ENCODE data around the gene GBGT1. TPM values are rescaled to one million over a fixed set of nuclear protein-coding genes. Genes with fewer than 3 reads are reported as not detected.
"Not testable (repeated sequence)": the region's sequence is repeated elsewhere in the genome, so short reads cannot be mapped to it uniquely, and the experiment has no call there.

Gene GBGT1
- total RNA-seq (10 to 100 TPM in 3 of 5 donors, 1 to 10 TPM in 2; 1.2 to 37.9 (median 21.3) TPM), polyA plus RNA-seq (10 to 100 TPM; 12.5 to 24.2 (median 23.8) TPM)
- long read RNA-seq, donor 1, result 0 reads
- long read RNA-seq, donor 2, result 0 reads
- long read RNA-seq, donor 3, result 0 reads
- long read RNA-seq, donor 4, result 0 reads
- long read RNA-seq, donor 5, result 0 reads
- long read RNA-seq, donor 6, partial matches to known transcripts, result 0 of 6 reads
- long read RNA-seq, donor 6, other reads (novel, unspliced or antisense), result 0 of 6 reads
- long read RNA-seq, donor 7, partial matches to known transcripts, result 0 of 1 reads
- long read RNA-seq, donor 7, other reads (novel, unspliced or antisense), result 0 of 1 reads
- long read RNA-seq, donor 8, partial matches to known transcripts, result 0 of 5 reads
- long read RNA-seq, donor 8, other reads (novel, unspliced or antisense), result 0 of 5 reads
- long read RNA-seq, donor 9, partial matches to known transcripts, result 0 of 1 reads
- long read RNA-seq, donor 9, other reads (novel, unspliced or antisense), result 0 of 1 reads
- long read RNA-seq, donor 10, result 0 reads

- H3K4me3 ChIP-seq, result peak within 1 kb of the TSS; percentile 68 to 73 (median 72)
- TF ChIP-seq POLR2AphosphoS5 (IDR thresholded peaks at IDR 0.05) (peak in 1 of 3 donors; percentile 24), EP300 (IDR thresholded peaks at IDR 0.05) (no peak), POLR2A (IDR thresholded peaks at IDR 0.05) (peak in 1 of 4 donors; percentile 27), CTCF (IDR thresholded peaks at IDR 0.05) (no peak)
- intact Hi-C loops (cut with DNase I; ENCODE audit: low total_unique reads), result no loop called here
- peaks cover 0 to 10% (median 3%) of the 10 kb centered on the region in 4 donors for H3K36me3 ChIP-seq
- H3K9me3 ChIP-seq, result no peaks in the 10 kb centered on the region
- H3K27ac ChIP-seq, result peak within 1 kb of the TSS; percentile 77 to 86 (median 83)
- peaks cover 22 to 49% (median 41%) of the 10 kb centered on the region in 4 donors for H3K4me1 ChIP-seq
- 1 to 4% (median 2%) methylated on average over 29 to 56 of the region's 56 CpGs for WGBS, 5 donors
- H3K27me3 ChIP-seq, result peaks cover 0 to 10% (median 0%) of the 10 kb centered on the region in 3 donors
- peak; percentile 75 to 78 for DNase-seq
Measured at GRCh38 chr9:133163504-133164172, at the start of gene GBGT1. Gene GBGT1, minus strand, starts transcription at chr9:133163914. Its CDS starts 1,502 bp downstream, at chr9:133162412.

- H3K36me3 ChIP-seq, result no peaks in the 10 kb centered on the region
- no peak overlapping the region for H3K4me3 ChIP-seq
- DNase-seq, result peak in 1 of 2 donors; percentile 9
- WGBS, 5 donors, result 83 to 93% (median 89%) methylated on average over 7 of the region's 7 CpGs
- intact Hi-C loops (cut with DNase I; ENCODE audit: low total_unique reads), result no loop called here
- TF ChIP-seq EP300 (IDR thresholded peaks at IDR 0.05), result no peak
- TF ChIP-seq CTCF (IDR thresholded peaks at IDR 0.05), result no peak
- no peak for TF ChIP-seq POLR2A (IDR thresholded peaks at IDR 0.05)
- TF ChIP-seq POLR2AphosphoS5 (IDR thresholded peaks at IDR 0.05), result no peak
- H3K27ac ChIP-seq, result no peak overlapping the region
- no peaks in the 10 kb centered on the region for H3K4me1 ChIP-seq
- peaks cover 0 to 56% (median 4%) of the 10 kb centered on the region in 3 donors for H3K27me3 ChIP-seq
- H3K9me3 ChIP-seq, result peaks cover 0 to 9% (median 0%) of the 10 kb centered on the region in 4 donors
Measured at GRCh38 chr9:133210609-133211008, 46.9 kb upstream of the GBGT1 start.

- intact Hi-C loops (cut with DNase I; ENCODE audit: low total_unique reads), result no loop called here
- no peak overlapping the region for H3K27ac ChIP-seq
- no peaks in the 10 kb centered on the region for H3K36me3 ChIP-seq
Measured at GRCh38 chr9:133210202-133210532, 46.5 kb upstream of the GBGT1 start.

GRCh38 chr9:133209327-133210201, 45.9 kb upstream of the GBGT1 start:
- 67 to 77% (median 74%) methylated on average over 27 to 29 of the region's 29 CpGs for WGBS, 5 donors
- H3K27ac ChIP-seq; intact Hi-C loops (cut with DNase I; ENCODE audit: low total_unique reads): not testable (repeated sequence)

More at GRCh38 chr9:133210202-133210532, 46.5 kb upstream of the GBGT1 start:
- Histone ChIP-seq H3K9me3 (peaks cover 0 to 9% (median 0%) of the 10 kb centered on the region in 4 donors), H3K4me1 (no peaks in the 10 kb centered on the region), H3K27me3 (peaks cover 0 to 56% (median 4%) of the 10 kb centered on the region in 3 donors), H3K4me3 (no peak overlapping the region)
- no peak for TF ChIP-seq POLR2AphosphoS5 (IDR thresholded peaks at IDR 0.05)
- TF ChIP-seq EP300 (IDR thresholded peaks at IDR 0.05), result no peak
- no peak for TF ChIP-seq POLR2A (IDR thresholded peaks at IDR 0.05)
- TF ChIP-seq CTCF (IDR thresholded peaks at IDR 0.05), result no peak
- 40 to 63% (median 43%) methylated on average over 6 to 7 of the region's 7 CpGs for WGBS, 5 donors
- DNase-seq, result peak in 1 of 2 donors; percentile 23

GRCh38 chr9:133208880-133209300, 45.2 kb upstream of the GBGT1 start, which contains the start of gene OBP2B:
Gene OBP2B, minus strand, starts transcription at chr9:133209250. Its CDS starts 51 bp downstream, at chr9:133209199.
- WGBS, 5 donors, result 90 to 92% (median 91%) methylated on average over 6 to 12 of the region's 18 CpGs; no CpG with 5 or more reads in 2 of the 5 donors
- H3K36me3 ChIP-seq; H3K27ac ChIP-seq; H3K4me1 ChIP-seq; H3K9me3 ChIP-seq; intact Hi-C loops (cut with DNase I; ENCODE audit: low total_unique reads); DNase-seq; H3K4me3 ChIP-seq: not testable (repeated sequence)
- H3K27me3 ChIP-seq, result peaks cover 0 to 68% (median 4%) of the 10 kb centered on the region in 3 donors

More at GRCh38 chr9:133209327-133210201, 45.9 kb upstream of the GBGT1 start:
- DNase-seq, result peak in 1 of 2 donors; percentile 20
- not testable (repeated sequence) for H3K4me1 ChIP-seq, H3K9me3 ChIP-seq, H3K4me3 ChIP-seq, H3K36me3 ChIP-seq
- peaks cover 0 to 61% (median 4%) of the 10 kb centered on the region in 3 donors for H3K27me3 ChIP-seq

- 77 to 89% (median 80%) methylated on average over 8 to 14 of the region's 16 CpGs for WGBS, 5 donors
Measured at GRCh38 chr9:133208171-133208879, 44.6 kb upstream of the GBGT1 start.

More at GRCh38 chr9:133208171-133208879, 44.6 kb upstream of the GBGT1 start:
- H3K27ac ChIP-seq; H3K4me3 ChIP-seq; H3K9me3 ChIP-seq; intact Hi-C loops (cut with DNase I; ENCODE audit: low total_unique reads); DNase-seq; H3K4me1 ChIP-seq; H3K36me3 ChIP-seq: not testable (repeated sequence)
- peaks cover 0 to 72% (median 4%) of the 10 kb centered on the region in 3 donors for H3K27me3 ChIP-seq

Measured in stomach (tissue), 19 donors.